ENCODE results near the gene CCDC9B.

The CCDC9B gene

GRCh38 chr15:40380636-40381035 lies 39.9 kb upstream of the CCDC9B start:
- TF ChIP-seq CTCF (IDR thresholded peaks at IDR 0.05; ENCODE audit: insufficient read depth, missing control alignments), result no peak
- DNase-seq (ENCODE audit: insufficient read length, low spot score) (no peak), FAIRE-seq (no peak)

GRCh38 chr15:40379853-40380252 lies 39.1 kb upstream of the CCDC9B start:
- no peak for FAIRE-seq
- DNase-seq (ENCODE audit: insufficient read length, low spot score), result no peak
- TF ChIP-seq CTCF (IDR thresholded peaks at IDR 0.05; ENCODE audit: insufficient read depth, missing control alignments), result no peak

GRCh38 chr15:40379374-40379773 lies 38.6 kb upstream of the CCDC9B start:
- no peak for FAIRE-seq
- TF ChIP-seq CTCF (IDR thresholded peaks at IDR 0.05; ENCODE audit: insufficient read depth, missing control alignments), result no peak
- no peak for DNase-seq (ENCODE audit: insufficient read length, low spot score)

DNA sequence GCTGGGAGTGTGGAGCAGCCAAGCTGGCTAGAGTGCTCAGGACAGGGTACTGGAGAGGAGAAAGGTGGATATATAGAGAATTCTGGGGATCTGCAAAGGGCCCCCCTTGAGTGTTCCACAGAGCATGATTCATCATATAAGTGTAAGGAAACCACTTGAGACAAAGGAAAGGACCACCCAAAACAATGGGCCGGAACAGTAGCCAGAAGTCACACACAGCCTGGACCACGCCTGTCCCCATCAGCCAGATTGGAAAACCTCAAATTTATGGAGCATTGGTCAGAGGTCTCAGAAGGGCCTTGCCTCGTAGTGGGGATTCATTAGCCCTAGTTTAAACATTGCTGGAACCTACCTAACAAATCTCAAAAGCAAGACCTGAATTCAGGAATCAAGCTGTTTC lies 36.9 kb upstream of the CCDC9B start:
- no peak for FAIRE-seq
- TF ChIP-seq CTCF (IDR thresholded peaks at IDR 0.05; ENCODE audit: insufficient read depth, missing control alignments), result no peak

DNA sequence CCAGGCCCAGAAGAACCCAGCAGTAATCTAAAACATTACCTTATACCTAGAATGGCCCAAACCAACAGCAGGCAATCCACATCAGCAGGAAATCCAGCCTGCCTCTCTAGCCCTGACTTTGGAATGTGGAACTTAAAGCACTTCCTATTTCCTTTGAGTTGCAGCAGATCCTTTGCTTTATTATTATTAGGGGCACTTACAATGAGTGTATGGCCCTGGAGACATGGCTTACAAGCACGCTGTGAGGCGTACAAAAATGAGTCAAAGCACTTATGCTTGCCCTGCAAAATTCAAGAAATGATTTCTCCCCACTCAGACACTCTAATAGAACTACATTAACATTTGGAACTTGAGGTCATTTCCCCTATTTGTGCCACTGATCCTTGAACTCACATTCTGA lies 32.2 kb upstream of the CCDC9B start:
- no peak for TF ChIP-seq CTCF (IDR thresholded peaks at IDR 0.05; ENCODE audit: insufficient read depth, missing control alignments)
- DNase-seq (ENCODE audit: insufficient read length, low spot score) (no peak), FAIRE-seq (no peak)

More for the DNA sequence above, 36.9 kb upstream of the CCDC9B start:
- DNase-seq (ENCODE audit: insufficient read length, low spot score), result no peak

DNA sequence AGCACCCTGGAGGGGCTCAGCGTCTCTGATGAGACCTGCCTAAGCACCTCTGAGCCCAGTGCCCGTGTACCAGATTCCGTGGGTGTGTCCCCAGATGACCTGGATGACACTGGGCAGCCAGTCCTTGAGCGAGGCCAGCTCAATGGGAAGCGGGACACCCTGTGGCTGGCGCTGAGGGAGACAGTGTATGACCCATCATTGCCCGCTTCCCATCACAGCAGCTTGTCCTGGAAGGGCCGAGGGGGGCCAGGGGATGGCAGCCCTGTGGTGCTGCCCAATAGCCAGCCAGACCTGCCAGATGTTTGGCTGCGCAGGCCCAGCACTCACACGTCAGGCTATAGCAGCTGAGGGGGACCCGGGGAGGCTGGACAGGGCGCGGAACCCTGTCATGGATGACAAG lies 29.2 kb upstream of the CCDC9B start:
- FAIRE-seq (no peak), DNase-seq (ENCODE audit: insufficient read length, low spot score) (no peak)
- TF ChIP-seq CTCF (IDR thresholded peaks at IDR 0.05; ENCODE audit: insufficient read depth, missing control alignments), result no peak

GRCh38 chr15:40369474-40369869 lies 28.7 kb upstream of the CCDC9B start:
- FAIRE-seq (no peak), DNase-seq (ENCODE audit: insufficient read length, low spot score) (no peak)
- no peak for TF ChIP-seq CTCF (IDR thresholded peaks at IDR 0.05; ENCODE audit: insufficient read depth, missing control alignments)

Data from D721Med (cell line).